Measurements from ENCODE around the gene TMEM269. TPM values are rescaled to one million over a fixed set of nuclear protein-coding genes. Genes with fewer than 3 reads are reported as not detected.

TMEM269 gene
- total RNA-seq, 1 experiment from 2014 or later, result 1.7 TPM

DNA sequence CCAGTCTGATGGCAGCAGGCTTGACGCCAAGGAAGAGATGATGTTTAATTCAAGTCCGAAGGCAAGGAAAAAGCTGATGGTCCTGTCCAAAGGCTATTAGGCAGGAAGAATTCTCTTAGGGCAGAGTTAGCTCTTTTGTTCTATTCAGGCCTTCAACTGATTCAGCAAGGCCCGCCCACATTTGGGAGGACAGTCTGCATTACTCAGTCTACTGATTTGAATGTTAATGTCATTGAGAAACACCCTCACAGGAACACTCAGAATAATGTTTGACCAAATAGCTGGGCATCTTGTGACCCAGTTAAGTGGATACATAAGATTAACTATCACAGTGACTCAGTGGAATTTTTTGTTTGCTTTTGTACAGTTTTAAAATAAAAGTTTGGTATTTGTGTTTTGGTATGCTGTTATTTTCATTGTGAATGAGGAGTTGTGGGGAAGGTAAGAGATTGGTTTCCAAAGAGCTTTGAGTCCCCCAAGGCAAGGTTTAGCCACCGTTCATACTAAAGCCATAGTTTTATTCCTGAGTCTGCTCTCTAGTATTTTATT lies 59.9 kb downstream of the TMEM269 start:
- Histone ChIP-seq H3K4me3 (ENCODE audit: low read depth, low read length, poor library complexity, severe bottlenecking) (no peak overlapping the region), H3K27ac (ENCODE audit: low read depth, low read length, poor library complexity, severe bottlenecking) (no peak overlapping the region), H3K27me3 (replicated peaks; ENCODE audit: insufficient read depth, low read depth, low read length, poor library complexity) (no peaks in the 10 kb centered on the region), H3K9me3 (ENCODE audit: low read depth, low read length, poor library complexity, severe bottlenecking) (no peaks in the 10 kb centered on the region), H3K4me1 (ENCODE audit: insufficient read depth, low read length, poor library complexity, severe bottlenecking) (peaks cover 19% of the 10 kb centered on the region), H3K36me3 (ENCODE audit: insufficient read depth, low read length, poor library complexity, severe bottlenecking) (peaks cover 5% of the 10 kb centered on the region)
- no peak for DNase-seq (ENCODE audit: low spot score)
- ChIA-PET POLR2A (ENCODE audit: low non-redundant PET) (no interaction called here), CTCF (interaction anchor here (0.5 to 0.6 kb wide), 2 partner anchors 227 to 239 kb away, joined by 3 to 4 read pairs; no protein-coding TSS in a partner anchor)
- BruUV-seq (replicated peaks), result no TSS peak
- no peak for TF ChIP-seq EZH2 (IDR thresholded peaks at IDR 0.05; ENCODE audit: borderline replicate concordance, low read depth, low read length, poor library complexity, severe bottlenecking)
- TF ChIP-seq, protein P1, sequence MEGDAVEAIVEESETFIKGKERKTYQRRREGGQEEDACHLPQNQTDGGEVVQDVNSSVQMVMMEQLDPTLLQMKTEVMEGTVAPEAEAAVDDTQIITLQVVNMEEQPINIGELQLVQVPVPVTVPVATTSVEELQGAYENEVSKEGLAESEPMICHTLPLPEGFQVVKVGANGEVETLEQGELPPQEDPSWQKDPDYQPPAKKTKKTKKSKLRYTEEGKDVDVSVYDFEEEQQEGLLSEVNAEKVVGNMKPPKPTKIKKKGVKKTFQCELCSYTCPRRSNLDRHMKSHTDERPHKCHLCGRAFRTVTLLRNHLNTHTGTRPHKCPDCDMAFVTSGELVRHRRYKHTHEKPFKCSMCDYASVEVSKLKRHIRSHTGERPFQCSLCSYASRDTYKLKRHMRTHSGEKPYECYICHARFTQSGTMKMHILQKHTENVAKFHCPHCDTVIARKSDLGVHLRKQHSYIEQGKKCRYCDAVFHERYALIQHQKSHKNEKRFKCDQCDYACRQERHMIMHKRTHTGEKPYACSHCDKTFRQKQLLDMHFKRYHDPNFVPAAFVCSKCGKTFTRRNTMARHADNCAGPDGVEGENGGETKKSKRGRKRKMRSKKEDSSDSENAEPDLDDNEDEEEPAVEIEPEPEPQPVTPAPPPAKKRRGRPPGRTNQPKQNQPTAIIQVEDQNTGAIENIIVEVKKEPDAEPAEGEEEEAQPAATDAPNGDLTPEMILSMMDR (conservative IDR thresholded peaks at IDR 0.05; ENCODE audit: low read depth, low read length), result no peak
- intact Hi-C loops (cut with micrococcal nuclease; ENCODE audit: unreplicated experiment), result no loop called here

DNA sequence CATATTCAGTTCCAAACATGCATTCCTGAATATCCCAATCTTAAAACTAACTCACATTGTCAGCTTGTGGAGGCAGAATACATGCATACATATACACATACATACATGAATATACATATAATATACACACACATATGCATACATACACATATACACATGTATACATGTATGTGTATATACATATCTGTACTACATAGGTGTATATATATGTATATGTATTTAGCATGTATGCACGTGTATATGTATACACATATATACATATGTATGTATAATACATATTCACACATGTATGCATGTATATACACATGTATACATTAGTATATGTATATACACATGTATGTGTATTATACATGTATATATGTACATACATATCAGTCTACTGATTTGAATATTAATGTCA lies 60.4 kb downstream of the TMEM269 start:
- Histone ChIP-seq H3K9me3 (ENCODE audit: low read depth, low read length, poor library complexity, severe bottlenecking) (no peaks in the 10 kb centered on the region), H3K27me3 (replicated peaks; ENCODE audit: insufficient read depth, low read depth, low read length, poor library complexity) (no peaks in the 10 kb centered on the region), H3K4me3 (ENCODE audit: low read depth, low read length, poor library complexity, severe bottlenecking) (no peak overlapping the region), H3K36me3 (ENCODE audit: insufficient read depth, low read length, poor library complexity, severe bottlenecking) (peaks cover 10% of the 10 kb centered on the region), H3K27ac (ENCODE audit: low read depth, low read length, poor library complexity, severe bottlenecking) (no peak overlapping the region), H3K4me1 (ENCODE audit: insufficient read depth, low read length, poor library complexity, severe bottlenecking) (peaks cover 19% of the 10 kb centered on the region)
- TF ChIP-seq, protein P1 (conservative IDR thresholded peaks at IDR 0.05; ENCODE audit: low read depth, low read length), result no peak
- TF ChIP-seq EZH2 (IDR thresholded peaks at IDR 0.05; ENCODE audit: borderline replicate concordance, low read depth, low read length, poor library complexity, severe bottlenecking), result no peak
- no TSS peak for BruUV-seq (replicated peaks)
- intact Hi-C loops (cut with micrococcal nuclease; ENCODE audit: unreplicated experiment), result no loop called here
- ChIA-PET POLR2A (ENCODE audit: low non-redundant PET) (no interaction called here), CTCF (no interaction called here)
- DNase-seq (ENCODE audit: low spot score), result no peak

DNA sequence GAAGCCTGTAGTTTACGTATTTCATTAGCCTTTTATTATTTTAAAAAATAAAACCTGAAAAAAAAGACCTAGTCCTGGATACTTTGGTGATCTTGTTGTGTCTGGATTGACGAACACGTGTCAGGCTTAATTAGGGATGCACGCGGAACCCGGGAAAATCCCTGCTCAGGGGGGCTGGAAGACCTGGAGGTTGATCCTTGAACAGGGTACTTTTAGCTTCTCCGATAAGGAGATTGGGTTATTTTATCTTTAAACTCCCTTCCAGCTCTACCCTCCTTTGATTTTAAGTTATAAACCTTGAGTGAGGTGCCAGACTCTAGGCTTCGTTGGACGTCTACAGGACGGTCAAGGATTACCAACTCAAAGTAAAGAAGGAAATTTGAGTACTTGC lies 61.1 kb downstream of the TMEM269 start:
- H3K4me3 ChIP-seq (ENCODE audit: low read depth, low read length, poor library complexity, severe bottlenecking), result peak overlapping the region; percentile 85
- no peak for TF ChIP-seq EZH2 (IDR thresholded peaks at IDR 0.05; ENCODE audit: borderline replicate concordance, low read depth, low read length, poor library complexity, severe bottlenecking)
- TF ChIP-seq, protein P1 (conservative IDR thresholded peaks at IDR 0.05; ENCODE audit: low read depth, low read length), result no peak
- H3K4me1 ChIP-seq (ENCODE audit: insufficient read depth, low read length, poor library complexity, severe bottlenecking), result peaks cover 19% of the 10 kb centered on the region
- peak; percentile 39 for DNase-seq (ENCODE audit: low spot score)
- no peaks in the 10 kb centered on the region for H3K27me3 ChIP-seq (replicated peaks; ENCODE audit: insufficient read depth, low read depth, low read length, poor library complexity)
- ChIA-PET POLR2A (ENCODE audit: low non-redundant PET) (interaction anchor here (0.5 kb wide), 1 partner anchor 17 kb away, joined by 7 read pairs; no protein-coding TSS in a partner anchor), CTCF (interaction anchor here (0.5 to 1.7 kb wide), 4 partner anchors 77 to 1011 kb away, joined by 3 to 6 read pairs (median 4); no protein-coding TSS in a partner anchor)
- intact Hi-C loops (cut with micrococcal nuclease; ENCODE audit: unreplicated experiment), result no loop called here
- peaks cover 17% of the 10 kb centered on the region for H3K36me3 ChIP-seq (ENCODE audit: insufficient read depth, low read length, poor library complexity, severe bottlenecking)
- H3K9me3 ChIP-seq (ENCODE audit: low read depth, low read length, poor library complexity, severe bottlenecking), result no peaks in the 10 kb centered on the region
- TSS peak; percentile 90 for BruUV-seq (replicated peaks)
- peak overlapping the region; percentile 1 for H3K27ac ChIP-seq (ENCODE audit: low read depth, low read length, poor library complexity, severe bottlenecking)

Measured in A673 (cell line).